Esophagus (tissue), 2 donors: ENCODE measurements around the gene DNLZ. TPM values are rescaled to one million over a fixed set of nuclear protein-coding genes. Genes with fewer than 3 reads are reported as not detected.

ENCODE experiments used
- H3K27ac ChIP-seq, 2 donors: one replicate each; pipeline ENCODE4 v1.5.1; 2013; ENCODE audit warnings: low read depth in 2 of 2, mild to moderate bottlenecking in 2 of 2, inconsistent platforms in 1 of 2, low read length in 1 of 2, moderate library complexity in 1 of 2
- H3K27me3 ChIP-seq, 2 donors: one replicate each; pipeline ENCODE4 v1.6.1; 2013; ENCODE audit warnings: low read length in 2 of 2, control low read depth in 1 of 2, mild to moderate bottlenecking in 1 of 2; ENCODE audit not compliant: insufficient read depth in 2 of 2, control insufficient read depth in 1 of 2
- H3K36me3 ChIP-seq, 2 donors: one replicate each; pipeline ENCODE4 v1.6.1; 2013; ENCODE audit warnings: low read length in 1 of 2; ENCODE audit not compliant: control insufficient read depth in 2 of 2, insufficient read depth in 2 of 2
- H3K4me1 ChIP-seq, 2 donors: one replicate each; pipeline ENCODE4 v1.6.1; 2013; ENCODE audit warnings: low read length in 1 of 2; ENCODE audit not compliant: control insufficient read depth in 2 of 2, insufficient read depth in 2 of 2
- H3K4me3 ChIP-seq, 2 donors: one replicate each; pipeline ENCODE4 v1.5.1; 2013; ENCODE audit warnings: low read length in 2 of 2, mild to moderate bottlenecking in 2 of 2, low read depth in 1 of 2, moderate library complexity in 1 of 2
- H3K9me3 ChIP-seq, 2 donors: one replicate each; pipeline ENCODE4 v1.6.1; 2013; ENCODE audit warnings: mild to moderate bottlenecking in 2 of 2, low read depth in 1 of 2, low read length in 1 of 2, moderate library complexity in 1 of 2; ENCODE audit not compliant: control insufficient read depth in 2 of 2, insufficient read depth in 1 of 2
- WGBS, 2 donors: extraction: QIAGEN DNeasy Blood & Tissue Kit; methylation state at CpG; one replicate each; pipeline ENCODE4 v1.1.7; 2013; 5-methylcytosine and 5-hydroxymethylcytosine counted together
- polyA plus RNA-seq, 2 donors: library from polyadenylated mRNA; stranded (reverse); fragments of 200-250 nt; gene quantifications; one replicate each; pipeline ENCODE4 v1.2.3, GENCODE V29; 2013
- donor health status: healthy with polysubstance abuse.
- donor health status: Bipolar disorder and iron deficiency.

DNLZ gene
- polyA plus RNA-seq, 2 donors: 7.1 to 10.1 TPM

DNA sequence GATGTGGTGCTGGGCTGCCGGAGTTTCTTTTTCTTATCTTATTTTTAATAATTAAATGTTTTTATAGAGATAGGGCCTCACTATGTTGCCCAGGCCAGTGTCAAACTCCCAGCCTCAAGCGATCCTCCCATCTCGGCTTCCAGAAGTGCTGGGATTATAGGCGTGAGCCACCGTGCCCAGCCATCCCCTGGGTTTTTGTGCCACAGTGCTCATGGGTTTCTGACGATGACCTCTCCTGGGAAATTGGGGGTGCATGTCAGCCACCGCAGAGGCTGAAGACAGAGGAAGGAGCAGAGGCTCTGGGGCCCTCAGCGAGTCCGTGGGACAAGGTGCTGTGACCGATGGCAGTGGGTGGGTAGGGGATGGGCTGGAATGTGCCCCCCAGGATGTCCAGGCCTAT is 21.8 kb downstream of the DNLZ start:
- Histone ChIP-seq H3K27ac (no peak overlapping the region), H3K4me3 (no peak overlapping the region), H3K4me1 (peaks cover 7 to 22% of the 10 kb centered on the region in 2 donors), H3K27me3 (no peaks in the 10 kb centered on the region), H3K36me3 (peaks cover 0 to 6% of the 10 kb centered on the region in 2 donors), H3K9me3 (no peaks in the 10 kb centered on the region)
- 72 to 74% methylated on average over 9 to 10 of the region's 10 CpGs for WGBS, 2 donors

DNA sequence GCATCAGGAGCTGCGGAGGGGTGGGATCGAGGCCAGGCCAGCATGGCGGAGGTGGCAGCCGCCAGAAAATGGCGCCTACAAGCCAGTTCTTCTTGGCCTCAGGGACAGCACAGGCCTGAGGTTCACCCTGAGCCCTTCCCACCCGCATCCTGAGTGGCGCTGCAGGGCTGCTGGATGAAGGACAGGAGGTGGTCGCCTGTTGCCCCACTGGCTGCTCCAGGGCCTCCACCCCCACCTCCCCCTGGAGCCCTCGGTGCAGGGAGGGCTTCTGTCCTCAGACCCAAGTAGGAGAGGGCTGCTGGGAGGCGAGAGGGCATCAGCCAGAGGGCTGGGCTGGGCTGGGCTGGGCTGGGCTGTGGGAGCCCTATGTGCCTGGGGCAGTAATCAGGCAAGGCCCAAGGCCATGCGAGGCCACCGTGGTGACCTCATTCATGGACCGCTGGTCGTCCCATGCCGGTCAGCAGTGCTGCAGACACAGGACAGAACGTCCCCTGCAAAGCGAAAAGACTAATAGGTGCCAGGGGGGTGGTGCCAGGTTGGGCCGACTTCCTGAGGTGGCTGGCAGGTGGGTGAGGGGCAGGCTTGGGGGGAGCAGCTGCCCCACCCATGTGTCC is 22.4 kb downstream of the DNLZ start:
- H3K27ac ChIP-seq: no peak overlapping the region
- H3K4me3 ChIP-seq: no peak overlapping the region
- 84 to 87% methylated on average over 16 to 18 of the region's 18 CpGs for WGBS, 2 donors
- peaks cover 7 to 21% of the 10 kb centered on the region in 2 donors for H3K4me1 ChIP-seq
- peaks cover 0 to 6% of the 10 kb centered on the region in 2 donors for H3K36me3 ChIP-seq
- no peaks in the 10 kb centered on the region for H3K27me3 ChIP-seq
- no peaks in the 10 kb centered on the region for H3K9me3 ChIP-seq

DNA sequence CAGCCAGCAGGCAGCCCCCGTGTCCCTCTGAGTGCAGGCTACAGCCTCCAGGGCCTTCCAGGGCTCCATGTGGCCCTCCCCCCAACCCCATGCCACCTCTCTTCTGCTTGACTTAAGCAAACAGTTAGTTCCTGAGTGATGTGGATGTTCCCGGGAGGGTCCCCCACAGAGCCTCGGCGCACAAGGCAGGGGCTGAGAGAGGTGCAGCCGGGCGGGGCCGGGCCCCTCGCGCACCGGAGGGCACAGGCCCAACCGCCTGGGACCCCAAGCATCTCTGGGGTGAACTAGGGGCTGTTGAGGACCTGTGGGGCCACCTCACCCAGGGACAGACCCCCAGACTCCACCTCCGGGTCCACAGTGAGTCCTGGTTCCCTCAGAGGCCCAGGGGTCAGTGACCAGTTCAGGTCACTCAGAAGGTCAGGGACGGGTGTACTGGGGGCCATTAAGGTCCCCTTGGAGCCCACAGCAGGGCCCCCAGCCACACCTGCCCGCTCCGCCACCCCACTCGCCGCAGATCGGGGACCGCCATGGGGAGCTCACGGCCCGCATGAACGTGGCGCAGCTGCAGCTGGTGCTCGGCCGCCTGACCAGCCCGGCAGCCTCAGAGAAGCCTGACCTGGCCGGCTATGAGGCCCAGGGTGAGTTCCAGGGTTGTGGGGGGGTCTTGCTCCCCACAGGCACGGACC is 23.0 kb downstream of the DNLZ start:
- H3K27ac ChIP-seq: no peak overlapping the region
- H3K27me3 ChIP-seq: no peaks in the 10 kb centered on the region
- no peak overlapping the region for H3K4me3 ChIP-seq
- WGBS, 2 donors: 92 to 93% methylated on average over 28 of the region's 28 CpGs
- H3K36me3 ChIP-seq: peaks cover 0 to 6% of the 10 kb centered on the region in 2 donors
- H3K4me1 ChIP-seq: peaks cover 7 to 15% of the 10 kb centered on the region in 2 donors
- no peaks in the 10 kb centered on the region for H3K9me3 ChIP-seq

DNA sequence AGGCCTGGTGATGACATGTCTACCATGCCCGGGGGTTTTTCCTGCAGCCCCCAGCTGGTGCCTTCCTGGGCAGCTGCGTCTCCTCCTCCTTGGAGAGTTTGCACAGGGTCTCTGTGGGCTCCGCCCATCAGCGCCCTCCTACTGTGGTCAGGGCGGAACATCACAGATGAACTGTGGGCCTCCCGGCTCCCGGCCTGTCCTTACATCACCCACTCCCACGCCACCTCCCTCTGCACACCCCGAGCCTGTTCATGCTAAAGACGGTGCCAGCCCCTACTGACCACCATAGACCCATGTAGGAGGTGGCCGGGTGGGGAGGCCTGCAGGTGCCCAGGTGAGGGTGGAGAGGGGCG is 23.6 kb downstream of the DNLZ start:
- Histone ChIP-seq H3K36me3 (peaks cover 0 to 6% of the 10 kb centered on the region in 2 donors), H3K4me3 (no peak overlapping the region), H3K4me1 (peaks cover 7 to 12% of the 10 kb centered on the region in 2 donors), H3K27ac (no peak overlapping the region), H3K9me3 (no peaks in the 10 kb centered on the region), H3K27me3 (no peaks in the 10 kb centered on the region)
- 89 to 90% methylated on average over 11 to 12 of the region's 12 CpGs for WGBS, 2 donors

DNA sequence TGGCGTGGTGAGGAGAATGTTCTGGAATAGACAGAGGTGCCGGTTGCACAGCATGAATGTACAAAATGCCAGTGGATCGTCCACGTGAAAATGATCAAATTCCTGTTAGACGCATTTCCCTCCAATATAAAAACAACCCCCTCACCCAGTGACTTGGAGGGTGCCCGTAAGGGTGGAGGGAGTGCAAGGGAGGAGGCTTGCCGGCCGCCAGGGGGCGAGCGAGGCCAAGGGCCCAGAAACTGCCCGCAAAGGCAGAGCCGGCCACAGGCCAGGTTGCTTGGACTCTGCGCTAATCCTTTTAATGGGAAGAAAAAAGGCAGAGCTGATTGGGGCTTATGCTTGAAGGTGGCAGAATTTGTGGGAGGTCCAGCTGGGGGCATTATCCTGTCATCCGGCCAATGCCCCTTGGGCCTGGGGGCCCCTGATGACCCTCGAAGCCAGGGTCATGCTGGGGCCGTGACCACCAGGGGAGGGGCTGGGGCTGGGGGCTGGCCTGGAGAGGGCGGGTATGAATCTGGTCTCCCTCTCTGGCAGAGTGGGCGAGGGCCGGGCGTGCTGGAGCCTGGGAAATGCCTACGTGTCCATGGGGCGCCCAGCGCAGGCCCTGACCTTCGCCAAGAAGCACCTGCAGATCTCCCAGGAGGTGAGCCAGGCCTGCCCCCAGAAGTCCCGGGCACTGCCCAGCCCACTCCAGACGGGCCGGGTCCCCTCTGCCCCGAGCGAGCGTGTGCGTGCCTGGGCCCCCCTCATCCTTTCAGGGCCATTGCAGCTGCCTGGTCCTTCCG is 24.2 kb downstream of the DNLZ start:
- Histone ChIP-seq H3K27me3 (no peaks in the 10 kb centered on the region), H3K4me3 (no peak overlapping the region), H3K36me3 (peaks cover 0 to 6% of the 10 kb centered on the region in 2 donors), H3K27ac (no peak overlapping the region), H3K4me1 (peaks cover 7 to 12% of the 10 kb centered on the region in 2 donors), H3K9me3 (no peaks in the 10 kb centered on the region)
- WGBS, 2 donors: 53 to 69% methylated on average over 24 to 32 of the region's 32 CpGs

DNA sequence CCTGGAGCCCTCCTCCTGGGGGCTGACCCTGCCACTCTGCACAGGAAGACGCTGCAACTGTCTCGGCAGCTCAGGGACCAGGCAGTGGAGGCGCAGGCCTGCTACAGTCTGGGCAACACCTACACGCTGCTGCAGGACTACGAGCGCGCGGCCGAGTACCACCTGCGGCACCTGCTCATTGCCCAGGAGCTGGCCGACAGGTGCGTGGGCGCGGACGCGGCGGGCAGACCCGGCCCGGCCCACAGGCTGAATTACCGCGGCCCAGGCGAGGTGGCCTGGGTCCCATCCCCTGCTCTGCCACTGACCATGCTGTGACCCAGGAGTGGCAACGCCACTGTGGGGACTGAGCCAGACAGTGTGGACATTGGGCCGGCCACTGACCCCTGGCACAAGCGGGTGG is 25.0 kb downstream of the DNLZ start:
- H3K4me1 ChIP-seq: peaks cover 7 to 12% of the 10 kb centered on the region in 2 donors
- no peaks in the 10 kb centered on the region for H3K27me3 ChIP-seq
- no peak overlapping the region for H3K27ac ChIP-seq
- H3K4me3 ChIP-seq: no peak overlapping the region
- WGBS, 2 donors: 91 to 93% methylated on average over 25 of the region's 25 CpGs
- H3K36me3 ChIP-seq: peaks cover 0 to 6% of the 10 kb centered on the region in 2 donors
- no peaks in the 10 kb centered on the region for H3K9me3 ChIP-seq

DNA sequence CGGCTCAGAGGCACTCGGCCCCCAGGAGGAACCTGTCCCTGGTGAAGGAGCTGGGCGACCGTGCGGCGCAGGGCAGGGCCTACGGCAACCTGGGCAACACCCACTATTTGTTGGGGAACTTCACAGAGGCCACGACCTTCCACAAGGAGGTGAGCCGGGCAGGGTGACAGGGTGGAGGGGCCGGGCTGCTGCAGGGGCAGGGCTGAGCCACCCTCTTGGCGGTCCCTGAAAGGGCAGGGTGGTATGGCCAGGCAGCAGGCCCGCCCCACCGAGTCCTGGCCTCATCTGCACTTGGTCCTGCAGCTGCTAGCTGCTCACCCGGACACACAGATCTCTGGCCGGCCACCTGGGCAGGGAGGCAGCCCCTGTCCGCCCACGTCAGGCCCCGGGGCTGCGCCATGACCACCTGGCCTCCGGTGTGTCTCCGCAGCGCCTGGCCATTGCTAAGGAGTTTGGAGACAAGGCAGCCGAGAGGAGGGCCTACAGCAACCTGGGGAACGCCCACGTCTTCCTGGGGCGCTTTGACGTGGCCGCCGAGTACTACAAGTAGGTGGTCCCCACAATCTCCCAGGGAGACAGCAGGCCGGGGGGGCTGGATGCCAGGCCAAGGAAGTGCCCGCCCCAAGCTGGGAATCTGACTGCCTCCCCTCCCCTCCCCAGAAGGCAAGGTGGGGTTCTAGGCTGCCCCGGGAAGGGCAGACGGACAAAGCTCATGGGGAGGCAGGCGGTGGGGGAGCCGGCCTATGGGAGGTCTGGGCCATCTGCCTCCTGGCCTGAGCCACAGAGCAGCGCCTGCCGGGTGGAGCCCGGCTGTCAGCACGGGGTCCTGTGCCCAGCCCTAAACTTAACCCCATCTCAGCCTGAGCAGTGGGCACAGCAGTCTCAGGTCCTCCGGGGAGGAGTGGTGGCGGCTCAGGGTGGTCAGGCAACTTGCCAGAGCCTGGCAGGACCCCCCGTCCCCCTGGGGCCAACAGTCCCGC is 25.8 kb downstream of the DNLZ start:
- H3K27ac ChIP-seq: no peak overlapping the region
- no peaks in the 10 kb centered on the region for H3K9me3 ChIP-seq
- peaks cover 7 to 9% of the 10 kb centered on the region in 2 donors for H3K4me1 ChIP-seq
- no peak overlapping the region for H3K4me3 ChIP-seq
- H3K27me3 ChIP-seq: no peaks in the 10 kb centered on the region
- peaks cover 0 to 6% of the 10 kb centered on the region in 2 donors for H3K36me3 ChIP-seq
- 84 to 85% methylated on average over 43 of the region's 43 CpGs for WGBS, 2 donors

DNA sequence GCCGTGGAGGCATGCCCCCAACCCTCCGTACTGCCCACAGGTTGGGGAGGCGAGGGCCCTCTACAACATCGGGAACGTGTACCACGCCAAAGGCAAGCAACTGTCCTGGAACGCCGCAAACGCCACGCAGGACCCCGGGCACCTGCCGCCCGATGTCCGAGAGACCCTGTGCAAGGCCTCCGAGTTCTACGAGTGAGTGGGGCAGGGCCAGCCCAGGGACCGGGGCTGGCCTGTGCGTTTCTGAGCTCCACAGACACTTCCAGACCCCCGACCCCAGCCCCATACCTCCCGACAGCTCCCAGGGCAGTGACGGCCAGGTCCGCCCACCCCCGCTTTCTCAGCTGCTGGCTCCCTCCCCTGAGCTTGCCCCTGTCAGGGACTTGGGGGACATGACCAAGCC is 26.7 kb downstream of the DNLZ start:
- H3K4me1 ChIP-seq: peaks cover under 1 to 2% of the 10 kb centered on the region in 2 donors
- H3K27me3 ChIP-seq: no peaks in the 10 kb centered on the region
- peaks cover 0 to 6% of the 10 kb centered on the region in 2 donors for H3K36me3 ChIP-seq
- 93% methylated on average over 23 of the region's 23 CpGs for WGBS, 2 donors
- no peak overlapping the region for H3K27ac ChIP-seq
- no peaks in the 10 kb centered on the region for H3K9me3 ChIP-seq
- H3K4me3 ChIP-seq: no peak overlapping the region
